H9 (cell line): Measurements from ENCODE around the gene TRIM9. TPM values are rescaled to one million over a fixed set of nuclear protein-coding genes. Genes with fewer than 3 reads are reported as not detected.

Experiments used
- DNase-seq: peaks from one replicate; pipeline ENCODE4 v3.0.0-alpha.2; 2017
- H2AFZ ChIP-seq: one replicate; pipeline ENCODE4 v1.6.1; 2013; ENCODE audit warnings: mild to moderate bottlenecking, low read length, control low read depth, moderate library complexity
- H2AK5ac ChIP-seq: 2 replicates; pipeline ENCODE4 v1.6.1; 2013; ENCODE audit warnings: low read length, control low read depth, mixed read lengths; ENCODE audit not compliant: insufficient read length
- H2BK120ac ChIP-seq: one replicate; pipeline ENCODE4 v1.6.1; 2013; ENCODE audit warnings: low read depth, mild to moderate bottlenecking, low read length, control low read depth, inconsistent platforms; ENCODE audit not compliant: poor library complexity, severe bottlenecking
- H2BK12ac ChIP-seq: 2 replicates; pipeline ENCODE4 v1.6.1; 2013; ENCODE audit warnings: low read length, control low read depth, mixed read lengths, low read depth; ENCODE audit not compliant: insufficient read length
- H2BK15ac ChIP-seq: 2 replicates; pipeline ENCODE4 v1.6.1; 2013; ENCODE audit warnings: low read depth, low read length, control low read depth
- H2BK20ac ChIP-seq: one replicate; pipeline ENCODE4 v1.6.1; 2013; ENCODE audit warnings: low read depth, mild to moderate bottlenecking, low read length, control low read depth, inconsistent platforms; ENCODE audit not compliant: poor library complexity, severe bottlenecking
- H2BK5ac ChIP-seq: 2 replicates; pipeline ENCODE4 v1.6.1; 2013; ENCODE audit warnings: low read length, control low read depth, mixed read lengths; ENCODE audit not compliant: insufficient read length
- H3K14ac ChIP-seq: 2 replicates; pipeline ENCODE4 v1.6.1; 2013; ENCODE audit warnings: low read length, control low read depth; ENCODE audit not compliant: insufficient read depth
- H3K18ac ChIP-seq: 2 replicates; pipeline ENCODE4 v1.6.1; 2013; ENCODE audit warnings: low read depth, mild to moderate bottlenecking, mixed read lengths, low read length, control low read depth; ENCODE audit not compliant: insufficient read length
- H3K23ac ChIP-seq: 2 replicates; pipeline ENCODE4 v1.6.1; 2013; ENCODE audit warnings: low read length, control low read depth, mixed read lengths, low read depth; ENCODE audit not compliant: insufficient read length
- H3K23me2 ChIP-seq: 2 replicates; pipeline ENCODE4 v1.6.1; 2013; ENCODE audit warnings: low read depth, mild to moderate bottlenecking, mixed read lengths, low read length, control low read depth; ENCODE audit not compliant: insufficient read length, poor library complexity, severe bottlenecking
- H3K27ac ChIP-seq: 2 replicates; pipeline ENCODE4 v1.5.1; 2013; ENCODE audit warnings: low read length, control low read depth, mixed read lengths, low read depth; ENCODE audit not compliant: insufficient read length
- H3K27me3 ChIP-seq: 2 replicates; pipeline ENCODE4 v1.6.1; 2013; ENCODE audit warnings: low read length, control low read depth, inconsistent platforms; ENCODE audit not compliant: insufficient read depth
- H3K4ac ChIP-seq: 2 replicates; pipeline ENCODE4 v1.6.1; 2013; ENCODE audit warnings: low read depth, mild to moderate bottlenecking, control low read depth, inconsistent platforms, low read length, moderate library complexity
- H3K4me1 ChIP-seq: 2 replicates; pipeline ENCODE4 v1.6.1; 2013; ENCODE audit warnings: low read length, control low read depth, inconsistent platforms; ENCODE audit not compliant: insufficient read depth
- H3K4me2 ChIP-seq: 2 replicates; pipeline ENCODE4 v1.6.1; 2013; ENCODE audit warnings: low read length, control low read depth, mixed read lengths; ENCODE audit not compliant: insufficient read length, insufficient read depth
- H3K56ac ChIP-seq: 2 replicates; pipeline ENCODE4 v1.6.1; 2013; ENCODE audit warnings: low read depth, mild to moderate bottlenecking, mixed read lengths, low read length, control low read depth; ENCODE audit not compliant: insufficient read length
- H3K79me1 ChIP-seq: 2 replicates; pipeline ENCODE4 v1.6.1; 2013; ENCODE audit warnings: low read depth, mild to moderate bottlenecking, moderate library complexity, low read length, control low read depth, inconsistent platforms; ENCODE audit not compliant: insufficient read depth, poor library complexity, severe bottlenecking
- H3K79me2 ChIP-seq: 2 replicates; pipeline ENCODE4 v1.6.1; 2013; ENCODE audit warnings: low read length, control low read depth, inconsistent platforms; ENCODE audit not compliant: insufficient read depth
- H3K9ac ChIP-seq: 2 replicates; pipeline ENCODE4 v1.6.1; 2013; ENCODE audit warnings: low read length, control low read depth, mixed read lengths; ENCODE audit not compliant: insufficient read length; ENCODE audit errors: extremely low read depth
- H3K9me3 ChIP-seq: one replicate; pipeline ENCODE4 v1.6.1; 2013; ENCODE audit warnings: low read depth, low read length, inconsistent platforms; ENCODE audit not compliant: control insufficient read depth
- H3T11ph ChIP-seq: one replicate; pipeline ENCODE4 v1.6.1; 2013; ENCODE audit warnings: mild to moderate bottlenecking, low read length, control low read depth, inconsistent platforms
- H4K20me1 ChIP-seq: one replicate; pipeline ENCODE4 v1.6.1; 2013; ENCODE audit not compliant: control insufficient read depth, insufficient read length, insufficient read depth
- H4K5ac ChIP-seq: 2 replicates; pipeline ENCODE4 v1.6.1; 2013; ENCODE audit warnings: low read depth, mild to moderate bottlenecking, mixed read lengths, low read length, control low read depth; ENCODE audit not compliant: insufficient read length
- H4K8ac ChIP-seq: replicated peaks from 2 replicates; pipeline ENCODE4 v1.6.1; 2013; ENCODE audit warnings: low read length, control low read depth, mixed read lengths, low read depth; ENCODE audit not compliant: insufficient read length
- H4K91ac ChIP-seq: 2 replicates; pipeline ENCODE4 v1.6.1; 2013; ENCODE audit warnings: low read depth, mild to moderate bottlenecking, moderate library complexity, mixed read lengths, low read length, control low read depth; ENCODE audit not compliant: insufficient read length
- H3K27ac Mint-ChIP-seq, 3 experiments: 2 replicates in 2 of 3; 3 replicates in 1 of 3; pipeline ENCODE4 v1.8.0; 2020 to 2021; ENCODE audit warnings: mixed read lengths in 3 of 3, mild to moderate bottlenecking in 1 of 3, moderate library complexity in 1 of 3
- H3K27me3 Mint-ChIP-seq: 2 replicates; pipeline ENCODE4 v1.8.0; 2021; ENCODE audit warnings: low read depth, mild to moderate bottlenecking, moderate library complexity, mixed read lengths
- H3K36me3 Mint-ChIP-seq, 3 experiments: 2 replicates in 2 of 3; 3 replicates in 1 of 3; pipeline ENCODE4 v1.8.0; 2020 to 2021; ENCODE audit warnings: low read depth in 3 of 3, mixed read lengths in 3 of 3; ENCODE audit not compliant: insufficient read depth in 1 of 3
- H3K4me1 Mint-ChIP-seq, 2 experiments: 2 replicates each; pipeline ENCODE4 v1.8.0; 2020; ENCODE audit warnings: mixed read lengths in 2 of 2
- H3K4me3 Mint-ChIP-seq, 2 experiments: 2 replicates in 1 of 2; 3 replicates in 1 of 2; pipeline ENCODE4 v1.8.0; 2020 to 2021; ENCODE audit warnings: mild to moderate bottlenecking in 2 of 2, mixed read lengths in 2 of 2, moderate library complexity in 1 of 2
- H3K9me3 Mint-ChIP-seq, 2 experiments: 2 replicates in 1 of 2; 3 replicates in 1 of 2; pipeline ENCODE4 v1.8.0; 2020; ENCODE audit warnings: mild to moderate bottlenecking in 2 of 2, mixed read lengths in 2 of 2, moderate library complexity in 1 of 2
- CTCF ChIP-seq: fragments of 200-600 bp; sonication (generic); conservative IDR thresholded peaks from 3 replicates; pipeline ENCODE4 v1.8.0; 2021; ENCODE audit warnings: antibody characterized with exemption, mild to moderate bottlenecking
- WGBS: extraction: QIAGEN DNeasy Blood & Tissue Kit; methylation state at CpG from one replicate; pipeline ENCODE4 v1.1.7; 2013; ENCODE audit warnings: missing lambda C conversion rate, low lambda C conversion rate, mixed read lengths; ENCODE audit not compliant: insufficient read length; ENCODE audit errors: extremely low coverage; 5-methylcytosine and 5-hydroxymethylcytosine counted together
- total RNA-seq: library from RNA; stranded (reverse); gene quantifications from 2 replicates; pipeline ENCODE4 v1.2.1, GENCODE V29; 2021

The TRIM9 gene
- total RNA-seq, 1 experiment from 2014 or later = 0.98 TPM

- Histone ChIP-seq H3K18ac (no peak overlapping the region), H2BK12ac (no peak overlapping the region), H3K23ac (no peak overlapping the region), H2AK5ac (no peak overlapping the region), H4K91ac (no peak overlapping the region), H4K8ac (no peak overlapping the region), H2BK20ac (no peak overlapping the region), H3K56ac (no peak overlapping the region), H4K5ac (no peak overlapping the region), H3K9ac (no peak overlapping the region), H3K4me2 (no peak overlapping the region), H2BK5ac (no peak overlapping the region), H2BK120ac (no peak overlapping the region), H3K4ac (no peak overlapping the region), H2AFZ (no peak overlapping the region), H2BK15ac (no peak overlapping the region), H3K79me1 (no peaks in the 10 kb centered on the region), H3K14ac (no peak overlapping the region), H3K9me3 (no peaks in the 10 kb centered on the region), H3K27me3 (no peaks in the 10 kb centered on the region), H3T11ph (no peak overlapping the region), H4K20me1 (no peaks in the 10 kb centered on the region), H3K23me2 (no peaks in the 10 kb centered on the region), H3K79me2 (no peaks in the 10 kb centered on the region), H3K4me1 (no peaks in the 10 kb centered on the region), H3K27ac (no peak overlapping the region)
- DNase-seq = no peak
- TF ChIP-seq CTCF = no peak
- 100% methylated on average over 1 of the region's 3 CpGs for WGBS
- Mint-ChIP-seq H3K27ac (no peak overlapping the region), H3K36me3 (0 out of 7 replicates have a peak, but pooled peaks cover 0 to 4% (median 2%) of the 10 kb centered on the region in 3 experiments), H3K27me3 (no peaks in the 10 kb centered on the region; the same call in none of the 2 replicates), H3K9me3 (peaks cover 4 to 6% of the 10 kb centered on the region in 2 experiments; a peak in 4 of 5 replicates), H3K4me1 (no peaks in the 10 kb centered on the region), H3K4me3 (no peak overlapping the region)
Observed at GRCh38 chr14:51012055-51012454, 82.8 kb downstream of the TRIM9 start.
